Left forelimb (tissue), 1 donor: Measurements from ENCODE around the gene C20orf204.
"Not testable (repeated sequence)": the region's sequence is repeated elsewhere in the genome, so short reads cannot be mapped to it uniquely, and the experiment has no call there.

Source experiments
- DNase-seq: peaks from one replicate; pipeline ENCODE4 v3.0.0-alpha.2; 2018; ENCODE audit warnings: low spot score

C20orf204 gene, protein sequence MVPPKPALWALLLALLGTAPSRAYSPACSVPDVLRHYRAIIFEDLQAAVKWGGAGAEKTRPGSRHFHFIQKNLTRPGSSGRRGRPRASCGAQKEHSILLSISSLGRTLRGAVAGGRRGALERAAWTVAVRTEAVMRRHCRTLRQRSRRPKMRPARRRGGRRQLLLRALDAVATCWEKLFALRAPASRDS

DNA sequence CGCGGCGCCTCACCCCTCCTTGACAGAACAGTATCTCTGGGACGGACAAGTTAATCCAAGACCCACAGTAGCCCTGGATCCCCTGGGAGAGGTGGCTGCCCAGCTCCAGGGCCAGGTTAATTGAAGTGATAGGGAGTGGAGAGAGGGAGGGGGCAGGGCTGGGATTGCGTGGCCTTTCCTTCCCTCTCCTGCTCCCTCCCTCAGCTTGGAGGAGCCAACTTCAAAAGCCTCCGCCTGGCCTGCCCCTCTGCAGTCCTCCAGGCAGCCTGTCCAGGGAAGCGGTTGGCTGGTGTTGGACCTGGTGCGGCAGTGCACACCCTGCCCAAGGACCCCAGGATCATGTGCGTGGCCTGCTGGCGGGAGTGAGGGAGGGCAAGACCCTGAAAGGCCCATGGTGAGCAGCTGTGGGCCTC lies at the start of gene C20orf204:
Gene C20orf204, plus strand, starts transcription at position 250 of the 413 bp plus-strand sequence. Its CDS starts 142 bp downstream, at position 392.
- no peak for DNase-seq

DNA sequence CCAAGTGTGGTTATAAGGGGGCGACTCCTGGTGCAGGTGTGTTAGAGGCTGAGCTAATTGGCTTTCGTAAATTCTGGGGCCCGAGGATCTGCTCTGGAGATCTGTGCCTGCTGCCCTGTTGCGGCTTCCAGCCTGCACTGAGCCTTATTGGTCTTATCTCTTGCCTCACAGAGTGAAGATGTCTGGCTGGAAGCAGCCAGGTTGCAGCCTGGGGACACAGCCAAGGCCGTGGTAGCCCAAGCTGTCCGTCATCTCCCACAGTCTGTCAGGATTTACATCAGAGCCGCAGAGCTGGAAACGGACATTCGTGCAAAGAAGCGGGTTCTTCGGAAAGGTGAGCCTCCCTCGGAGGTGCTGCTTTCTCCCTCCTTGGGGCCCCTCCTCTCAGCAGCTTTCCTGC lies 35.1 kb upstream of the C20orf204 start:
- no peak for DNase-seq

DNA sequence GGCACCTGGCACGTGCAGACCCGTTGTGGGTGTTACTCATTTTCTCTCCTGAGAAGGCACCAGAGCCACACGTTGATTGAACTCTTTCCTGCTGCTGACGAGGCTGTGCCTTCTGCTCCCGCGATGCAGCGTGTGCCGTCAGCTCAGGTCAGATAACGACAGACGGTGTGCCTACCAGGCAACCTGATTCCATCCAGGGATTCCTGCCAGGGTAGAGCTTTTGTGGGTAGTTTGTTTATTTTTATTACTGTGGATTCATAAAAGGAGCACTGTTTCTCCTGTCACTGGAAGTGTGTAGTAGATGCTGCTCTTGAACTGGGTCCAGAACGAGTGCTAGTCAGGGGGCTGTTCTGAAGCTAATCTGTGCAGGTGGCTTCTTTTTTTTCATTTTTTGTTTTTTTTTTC lies 34.4 kb upstream of the C20orf204 start:
- DNase-seq = no peak

DNA sequence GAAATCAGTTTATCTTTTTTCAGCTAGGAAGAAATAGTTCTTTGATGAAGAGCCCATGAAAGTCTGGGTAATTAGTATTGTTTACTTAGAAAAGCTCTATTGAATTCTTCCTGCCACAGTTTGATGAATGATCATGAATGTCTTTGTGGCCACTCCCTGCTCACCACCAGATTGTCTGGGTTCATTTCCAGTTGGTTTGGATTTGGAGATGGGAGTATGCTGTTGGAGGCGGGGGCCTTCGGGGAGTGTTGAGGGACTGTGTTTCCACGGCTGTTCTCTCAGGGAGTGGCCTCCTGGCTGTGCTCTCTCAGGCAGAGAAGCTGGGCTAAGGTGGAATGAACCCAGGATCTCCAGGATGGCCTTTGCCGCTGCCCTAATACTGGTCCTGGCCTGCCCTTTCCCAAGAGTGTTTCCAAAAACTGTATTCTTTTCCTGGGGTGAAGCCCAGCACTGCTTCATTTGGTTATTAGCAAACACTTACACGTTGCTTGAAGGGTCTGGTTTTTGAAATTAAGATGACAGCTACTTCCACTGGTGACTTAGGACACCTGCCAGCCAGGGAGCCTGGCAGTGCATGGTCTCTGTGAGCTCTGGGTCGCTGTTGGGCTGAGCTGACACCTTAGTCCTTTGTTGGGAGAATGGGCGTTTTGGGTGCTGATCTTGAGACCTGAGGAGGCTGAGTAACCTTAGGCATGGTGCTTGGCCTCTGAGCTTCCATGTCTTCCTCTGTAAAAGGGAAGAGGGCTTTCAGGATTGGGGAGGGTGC lies 31.8 kb upstream of the C20orf204 start:
- no peak for DNase-seq

DNA sequence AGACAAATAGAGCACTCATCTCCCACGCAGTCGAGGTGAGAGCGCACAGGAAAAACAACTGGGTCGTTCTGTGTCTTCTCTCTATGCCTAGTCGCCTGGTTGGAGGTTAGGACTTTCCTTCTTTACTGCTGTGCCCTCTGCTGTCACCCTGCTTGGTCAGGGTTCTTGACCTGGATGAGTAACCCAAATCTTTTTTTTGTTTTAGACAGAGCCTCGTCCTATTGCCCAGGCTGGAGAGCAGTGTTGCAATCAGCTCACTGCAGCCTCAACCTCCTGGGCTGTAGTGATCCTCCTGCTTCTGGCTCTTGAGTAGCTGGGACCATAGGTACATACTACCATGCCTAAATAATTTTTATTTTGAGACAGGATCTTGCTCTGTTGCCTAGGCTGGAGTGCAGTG lies 30.6 kb upstream of the C20orf204 start:
- DNase-seq = no peak

DNA sequence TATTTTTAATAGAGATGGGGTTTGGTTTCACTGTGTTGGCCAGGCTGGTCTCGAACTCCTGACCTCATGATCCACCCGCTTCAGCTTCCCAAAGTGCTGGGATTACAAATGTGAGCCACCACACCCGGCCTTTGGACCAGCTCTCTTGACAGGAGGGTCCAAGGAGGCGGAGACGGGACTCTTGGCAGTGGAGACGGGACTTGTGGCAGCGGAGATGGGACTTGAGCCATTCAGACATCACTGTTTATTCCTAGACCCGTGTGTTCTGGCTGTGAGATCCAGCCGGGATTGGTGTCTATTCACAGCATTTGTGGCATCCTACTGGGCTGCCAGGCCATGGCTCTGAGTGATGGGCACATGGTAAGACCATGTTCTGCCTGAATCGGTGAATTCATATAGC lies 29.5 kb upstream of the C20orf204 start:
- no peak for DNase-seq

DNA sequence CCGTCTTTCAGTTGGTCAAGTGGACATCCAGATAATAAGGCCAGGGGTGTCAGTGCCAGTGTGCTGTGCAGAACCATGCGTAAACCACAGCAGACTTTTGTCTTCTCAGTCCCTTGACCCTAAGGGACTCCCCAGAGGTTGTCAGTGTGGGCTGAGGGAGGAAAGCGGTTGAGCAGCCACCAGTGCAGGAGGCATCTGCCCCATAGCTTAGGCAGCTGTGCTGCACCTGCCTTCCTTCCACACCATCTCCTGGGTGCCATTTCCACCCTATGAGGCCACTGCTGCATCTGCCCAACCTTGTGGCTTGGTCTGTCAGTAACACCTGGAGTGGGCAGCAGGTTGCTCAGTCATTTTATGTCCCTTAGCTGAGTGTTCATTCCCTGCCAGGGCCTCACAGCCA lies 29.1 kb upstream of the C20orf204 start:
- DNase-seq = no peak

DNA sequence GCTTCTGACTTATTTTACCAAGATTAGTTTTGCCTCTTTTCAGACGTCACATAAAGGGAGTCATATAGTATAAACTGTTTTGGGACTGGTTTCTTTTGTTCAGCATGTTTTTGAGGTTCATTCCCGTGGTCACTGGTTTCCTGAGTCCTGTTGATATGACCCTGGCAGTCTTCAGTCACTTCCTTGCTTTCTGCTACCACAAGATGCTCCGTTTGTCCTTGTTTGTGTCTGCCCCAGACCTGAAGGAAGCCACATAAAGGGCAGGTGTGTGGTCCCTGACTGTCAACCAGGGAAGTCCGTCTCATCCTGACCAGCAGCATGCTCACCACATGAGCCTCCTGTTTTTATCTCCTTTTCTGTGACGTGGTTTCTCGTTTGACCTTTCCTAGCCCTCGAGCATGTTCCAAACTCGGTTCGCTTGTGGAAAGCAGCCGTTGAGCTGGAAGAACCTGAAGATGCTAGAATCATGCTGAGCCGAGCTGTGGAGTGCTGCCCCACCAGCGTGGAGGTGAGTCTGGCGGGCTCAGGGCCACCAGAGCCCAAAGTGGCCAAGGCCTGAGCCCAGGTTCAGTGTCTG lies 26.1 kb upstream of the C20orf204 start:
- DNase-seq = no peak

DNA sequence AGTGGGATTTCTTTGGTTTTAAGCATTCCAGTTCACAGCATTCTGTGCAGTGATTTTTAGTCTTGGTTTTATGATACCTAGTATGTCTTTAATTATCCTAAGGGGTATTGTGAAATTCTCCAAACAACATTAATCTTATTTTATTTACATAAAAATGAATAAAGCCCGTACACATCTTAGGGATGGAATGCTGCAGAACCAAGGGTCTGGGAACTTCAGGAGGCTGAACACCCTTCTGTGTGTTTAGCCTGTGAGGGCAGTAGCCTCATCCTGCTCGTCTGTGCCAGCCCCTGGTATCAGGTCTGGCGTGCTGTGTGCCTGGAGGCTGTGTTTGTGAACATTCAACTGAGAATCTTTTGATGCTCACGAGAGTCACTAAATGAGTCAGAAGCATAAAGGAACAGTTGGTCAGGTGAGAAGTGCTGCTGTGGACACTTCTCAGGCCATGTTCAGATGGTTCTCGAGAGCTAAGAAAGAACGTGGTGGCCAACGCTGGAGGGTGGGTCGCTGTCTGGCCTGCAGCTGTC lies 25.2 kb upstream of the C20orf204 start:
- DNase-seq = no peak

DNA sequence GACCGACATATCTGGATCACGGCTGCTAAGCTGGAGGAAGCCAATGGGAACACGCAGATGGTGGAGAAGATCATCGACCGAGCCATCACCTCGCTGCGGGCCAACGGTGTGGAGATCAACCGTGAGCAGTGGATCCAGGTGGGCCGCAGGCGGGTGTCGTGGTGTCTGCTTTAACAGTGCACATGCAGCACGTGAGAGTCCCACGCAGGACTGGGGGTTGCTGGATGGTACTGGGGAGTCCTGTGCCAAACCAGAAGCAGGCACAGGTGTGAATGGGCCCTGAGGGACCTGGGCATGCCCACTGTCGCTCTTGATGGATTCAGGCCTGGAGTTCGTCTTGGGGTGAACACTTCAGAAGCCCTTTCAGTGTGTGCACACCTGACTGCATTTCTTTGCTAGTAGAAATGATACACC lies 24.6 kb upstream of the C20orf204 start:
- no peak for DNase-seq

DNA sequence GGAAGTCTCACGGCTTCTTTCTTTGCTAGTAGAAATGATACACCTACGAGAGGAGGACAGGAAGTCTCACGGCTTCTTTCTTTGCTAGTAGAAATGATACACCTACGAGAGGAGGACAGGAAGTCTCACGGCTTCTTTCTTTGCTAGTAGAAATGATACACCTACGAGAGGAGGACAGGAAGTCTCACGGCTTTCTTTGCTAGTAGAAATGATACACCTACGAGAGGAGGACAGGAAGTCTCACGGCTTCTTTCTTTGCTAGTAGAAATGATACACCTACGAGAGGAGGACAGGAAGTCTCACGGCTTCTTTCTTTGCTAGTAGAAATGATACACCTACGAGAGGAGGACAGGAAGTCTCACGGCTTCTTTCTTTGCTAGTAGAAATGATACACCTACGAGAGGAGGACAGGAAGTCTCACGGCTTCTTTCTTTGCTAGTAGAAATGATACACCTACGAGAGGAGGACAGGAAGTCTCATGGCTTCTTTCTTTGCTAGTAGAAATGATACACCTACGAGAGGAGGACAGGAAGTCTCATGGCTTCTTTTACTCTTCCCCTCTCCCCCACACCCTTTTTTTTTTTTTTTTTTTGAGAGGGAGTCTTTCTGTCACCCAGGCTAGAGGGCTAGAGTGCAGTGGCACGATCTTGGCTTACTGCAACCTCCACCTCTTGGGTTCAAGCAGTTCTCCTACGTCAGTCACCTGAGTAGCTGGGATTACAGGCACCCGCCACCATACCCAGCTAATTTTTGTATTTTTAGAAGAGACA lies 23.4 kb upstream of the C20orf204 start:
- DNase-seq = not testable (repeated sequence)

DNA sequence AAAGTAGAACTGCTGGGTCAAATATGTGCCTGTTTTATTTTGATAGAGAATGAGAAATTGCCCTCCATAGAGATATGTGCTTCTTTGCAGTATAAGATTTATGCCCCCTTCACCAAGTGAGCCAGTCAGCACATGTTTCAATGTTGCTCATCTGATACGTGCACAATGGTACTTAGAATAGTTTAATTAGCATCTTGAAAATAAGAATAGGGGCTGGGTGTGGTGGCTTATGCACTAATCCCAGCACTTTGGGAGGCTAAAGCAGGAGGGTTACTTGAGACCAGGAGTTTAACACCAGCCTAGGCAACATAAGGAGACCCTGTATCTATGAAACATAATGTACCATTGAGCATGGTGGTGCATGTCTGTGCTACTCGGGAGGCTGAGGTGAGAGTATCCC lies 20.3 kb upstream of the C20orf204 start:
- DNase-seq = no peak

DNA sequence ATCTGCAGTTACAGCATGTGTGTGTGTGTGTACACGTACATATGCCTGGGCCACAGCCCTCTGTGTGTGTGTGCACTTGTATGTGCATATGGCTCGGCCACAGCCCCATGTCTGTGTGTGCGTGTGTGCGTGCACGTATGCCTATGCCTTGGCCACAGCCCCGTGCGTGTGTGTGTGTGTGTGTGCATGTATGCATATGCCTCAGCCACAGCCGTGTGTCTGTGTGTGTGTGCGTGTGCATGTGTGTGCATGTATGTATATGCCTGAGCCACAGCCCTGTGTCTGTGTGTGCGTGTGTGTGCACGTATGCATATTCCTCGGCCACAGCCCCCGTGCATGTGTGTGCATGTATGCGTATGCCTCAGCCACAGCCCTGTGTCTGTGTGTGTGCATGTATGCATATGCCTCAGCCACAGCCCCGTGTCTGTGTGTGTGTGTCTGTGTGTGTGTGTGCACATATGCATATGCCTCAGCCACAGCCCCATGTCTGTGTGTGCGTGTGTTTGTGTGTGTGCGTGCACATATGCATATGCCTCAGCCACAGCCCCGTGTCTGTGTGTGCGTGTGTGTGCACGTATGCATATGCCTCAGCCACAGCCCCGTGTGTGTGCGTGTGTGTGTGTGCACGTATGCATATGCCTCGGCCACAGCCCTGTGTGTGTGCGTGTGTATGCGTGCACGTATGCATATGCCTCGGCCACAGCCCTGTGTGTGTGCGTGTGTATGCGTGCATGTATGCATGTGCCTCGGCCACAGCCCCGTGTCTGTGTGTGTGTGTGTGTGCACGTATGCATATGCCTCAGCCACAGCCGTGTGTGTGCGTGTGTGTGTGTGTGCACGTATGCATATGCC lies 14.6 kb upstream of the C20orf204 start:
- no peak for DNase-seq

DNA sequence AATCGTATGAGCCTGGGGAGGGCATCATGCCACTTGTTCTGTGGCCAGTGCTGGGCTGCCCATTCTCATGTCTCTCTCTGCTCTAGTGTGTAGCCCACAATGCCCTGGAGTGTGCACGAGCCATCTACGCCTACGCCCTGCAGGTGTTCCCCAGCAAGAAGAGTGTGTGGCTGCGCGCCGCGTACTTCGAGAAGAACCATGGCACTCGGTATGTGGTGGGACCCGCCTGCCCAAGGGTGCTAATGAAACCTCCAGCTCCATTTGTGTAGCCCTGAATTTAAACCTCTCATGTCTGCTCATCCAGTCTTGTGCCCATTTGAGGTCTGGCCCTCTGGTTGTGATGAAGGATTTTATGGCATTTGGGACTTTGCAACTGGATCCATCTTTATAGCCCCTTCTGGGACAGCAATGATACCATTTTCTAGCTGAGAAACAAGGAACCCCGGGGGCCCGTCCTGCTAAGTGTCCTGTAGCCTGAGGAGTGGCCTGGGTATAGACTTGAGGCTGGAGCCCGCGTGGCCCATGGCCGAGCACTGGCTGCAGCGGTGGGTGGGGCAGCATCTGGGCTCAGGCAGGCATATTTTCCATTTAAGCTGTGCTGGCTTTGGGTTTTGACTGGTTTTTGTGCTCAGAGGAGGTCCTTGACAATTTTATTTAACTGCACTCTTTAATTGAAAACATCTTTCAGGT lies 13.2 kb upstream of the C20orf204 start:
- no peak for DNase-seq

DNA sequence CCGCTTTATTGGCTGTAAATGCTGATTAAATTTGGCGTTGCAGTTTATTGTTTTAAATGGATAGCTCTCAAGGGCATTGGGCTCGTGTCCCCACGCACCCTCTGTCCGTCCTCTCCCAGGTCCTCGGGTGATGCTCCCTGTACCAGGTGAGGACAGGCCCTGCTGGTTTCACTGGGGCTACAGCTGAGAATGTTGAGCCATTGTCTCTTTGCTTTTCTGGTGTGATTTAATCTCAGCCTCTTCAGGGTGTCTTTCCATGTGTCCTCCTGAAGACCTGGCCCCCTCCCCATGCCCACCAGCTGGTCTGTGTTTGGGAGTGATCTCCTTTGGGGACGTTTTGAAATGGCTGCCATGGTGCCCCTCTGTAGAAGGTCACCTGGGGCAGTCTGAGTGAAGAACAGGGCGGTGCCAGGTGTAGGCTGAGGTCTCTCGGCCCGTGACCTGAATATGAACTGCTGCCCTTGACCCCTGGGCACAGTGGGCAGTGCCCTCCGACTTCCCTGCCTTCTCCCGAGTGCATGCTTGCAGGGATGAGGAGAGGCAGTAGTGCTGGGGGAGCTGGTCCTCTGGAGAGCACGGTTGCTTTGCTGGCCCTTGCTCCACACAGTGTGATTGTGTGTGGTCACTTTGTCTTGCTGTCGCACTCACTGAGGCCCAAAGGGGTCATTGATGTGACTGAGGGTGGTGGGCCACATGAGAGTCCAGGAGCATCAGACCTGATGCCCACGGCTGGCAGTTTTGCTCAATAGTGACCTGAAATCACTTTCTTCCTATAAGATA lies 12.4 kb upstream of the C20orf204 start:
- no peak for DNase-seq

DNA sequence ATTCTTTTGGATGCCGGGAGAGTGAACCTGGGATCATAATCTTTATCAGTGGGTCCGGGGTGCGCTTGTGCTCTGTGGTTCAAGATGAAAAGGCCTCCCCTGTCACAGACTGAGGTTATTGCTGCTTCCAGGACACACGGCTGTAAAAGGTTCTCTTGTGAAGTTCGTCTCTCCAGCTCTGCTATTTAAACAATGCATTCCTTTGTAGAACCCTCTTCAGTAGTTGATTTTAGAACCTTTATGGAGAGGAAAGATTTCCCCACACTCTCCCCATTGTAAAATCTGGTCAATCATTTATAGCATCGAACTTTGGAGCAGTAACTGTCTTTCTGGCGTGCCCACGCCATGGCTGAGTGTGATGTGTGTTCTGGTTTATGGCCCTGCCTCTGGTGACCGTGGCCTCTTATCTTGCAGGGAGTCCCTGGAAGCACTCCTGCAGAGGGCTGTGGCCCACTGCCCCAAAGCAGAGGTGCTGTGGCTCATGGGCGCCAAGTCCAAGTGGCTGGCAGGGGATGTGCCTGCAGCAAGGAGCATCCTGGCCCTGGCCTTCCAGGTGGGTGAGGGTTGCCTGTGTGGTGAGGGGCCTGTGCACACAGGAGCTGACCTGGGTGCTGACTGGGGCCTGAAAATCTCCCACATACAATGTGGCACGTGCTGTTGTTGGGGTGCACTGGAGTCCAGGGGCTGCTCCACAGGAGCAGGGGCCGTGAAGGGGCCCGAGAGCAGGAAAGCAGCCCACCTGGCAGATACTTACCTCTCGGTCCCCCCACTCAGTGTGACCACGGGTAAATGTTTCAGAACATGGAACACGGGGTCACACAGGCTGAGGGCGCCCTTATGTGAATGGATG lies 11.6 kb upstream of the C20orf204 start:
- DNase-seq = no peak

DNA sequence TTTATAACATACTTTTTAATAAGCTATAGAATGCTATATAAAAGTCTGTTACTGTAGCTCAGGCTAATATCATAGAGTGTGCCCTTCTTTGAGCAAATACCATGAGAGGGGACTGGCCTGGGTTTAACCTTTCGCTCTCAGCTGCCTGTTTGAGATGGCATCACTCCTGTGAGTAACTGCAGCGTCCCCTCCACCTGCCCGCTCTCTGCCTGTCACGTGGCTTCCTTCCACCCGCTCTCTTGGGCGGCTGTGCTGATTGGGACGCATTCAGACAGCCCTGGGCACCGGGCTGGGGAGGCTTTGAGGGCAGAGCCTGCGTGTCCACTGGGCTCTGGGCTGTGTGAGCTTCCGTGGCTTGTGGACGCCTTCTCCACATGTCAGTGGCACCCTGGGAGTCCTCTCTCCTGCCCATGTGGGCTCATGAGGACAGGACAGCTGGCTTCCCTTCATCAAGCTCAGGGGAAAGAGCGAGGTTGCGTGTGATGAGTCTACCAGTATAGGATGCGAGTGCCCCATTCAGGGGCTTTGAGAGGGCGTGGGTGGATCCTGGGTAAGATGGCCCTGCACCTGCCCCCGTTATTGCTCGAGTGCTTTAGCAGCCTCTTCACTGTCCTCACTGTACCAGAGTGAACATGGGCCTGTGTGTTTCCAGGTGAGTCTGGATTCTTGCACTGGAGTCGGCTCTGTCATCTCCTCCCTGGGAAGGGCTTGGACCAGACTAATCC lies 10.7 kb upstream of the C20orf204 start:
- no peak for DNase-seq

DNA sequence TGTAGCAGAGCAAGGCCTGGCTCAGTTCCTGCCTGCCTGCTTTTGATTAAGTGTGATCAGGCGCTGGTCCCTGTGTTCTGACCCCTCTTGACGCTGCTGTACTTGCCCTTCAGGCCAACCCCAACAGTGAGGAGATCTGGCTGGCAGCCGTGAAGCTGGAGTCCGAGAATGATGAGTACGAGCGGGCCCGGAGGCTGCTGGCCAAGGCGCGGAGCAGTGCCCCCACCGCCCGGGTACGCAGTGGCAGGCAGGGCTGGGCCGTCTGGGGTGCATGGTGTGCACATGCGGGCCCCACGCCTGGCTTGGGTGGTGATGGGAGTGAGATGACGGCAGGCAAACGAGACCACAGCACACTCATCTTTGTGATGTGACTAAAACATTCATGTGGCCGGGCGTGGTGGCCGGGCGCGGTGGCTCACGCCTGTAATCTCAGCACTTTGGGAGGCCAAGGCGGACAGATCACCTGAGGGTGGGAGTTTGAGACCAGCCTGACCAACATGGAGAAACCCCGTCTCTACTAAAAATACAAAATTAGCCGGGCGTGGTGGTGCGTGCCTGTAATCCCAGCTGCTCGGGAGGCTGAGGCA lies 10.1 kb upstream of the C20orf204 start:
- DNase-seq = no peak
